GM12801 (cell line): ENCODE results near the gene CNOT1.

Experiments used
- TF ChIP-seq, protein P1 (sequence below): IDR thresholded peaks from one replicate; pipeline ENCODE4 v1.5.1; 2011; ENCODE audit warnings: control low read depth; ENCODE audit not compliant: insufficient read length; ENCODE audit errors: extremely low read depth

Gene CNOT1

DNA sequence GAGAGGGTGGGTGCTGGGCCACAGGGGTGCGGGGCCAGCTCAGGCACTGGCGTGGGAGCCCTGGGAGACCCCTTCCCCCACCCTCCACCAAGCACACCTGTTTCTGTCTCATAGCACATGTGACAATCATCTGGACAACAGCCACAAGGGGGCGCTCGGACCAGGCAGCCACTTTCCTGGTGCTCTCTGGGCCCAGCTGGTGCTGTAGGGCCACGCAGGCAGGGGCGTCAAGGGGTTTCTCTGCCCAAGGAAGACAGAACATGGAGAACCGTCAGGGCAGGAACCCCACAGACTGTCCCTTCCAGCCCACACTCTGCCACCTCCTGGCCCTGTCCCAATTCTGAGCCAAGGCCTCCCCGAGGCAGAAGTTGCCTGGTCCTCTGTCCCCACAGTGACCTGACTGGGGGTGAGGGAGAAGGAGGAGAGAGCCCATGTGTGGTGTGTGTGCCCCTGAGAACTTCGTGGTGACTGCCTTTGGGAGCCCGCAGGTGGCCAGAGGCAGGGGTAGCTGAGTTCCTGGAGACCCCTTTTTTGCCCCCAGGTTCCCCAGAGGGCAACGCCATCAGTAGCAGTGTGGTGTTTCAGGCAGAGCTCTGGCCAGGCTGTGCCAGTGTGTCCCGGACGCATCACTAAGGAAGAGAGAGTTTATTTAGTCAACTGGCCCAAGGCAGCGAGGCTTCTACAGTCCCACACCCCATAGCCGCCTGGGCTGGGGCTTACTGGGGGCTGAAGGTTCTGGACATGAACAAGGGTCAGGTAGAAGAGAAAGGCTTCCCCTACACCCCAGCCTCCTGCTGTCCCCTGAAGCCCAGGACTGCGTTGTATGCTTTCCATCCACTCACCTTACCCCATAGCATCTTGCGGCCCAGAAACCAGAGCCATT, 117.5 kb downstream of the CNOT1 start:
- TF ChIP-seq, protein P1, sequence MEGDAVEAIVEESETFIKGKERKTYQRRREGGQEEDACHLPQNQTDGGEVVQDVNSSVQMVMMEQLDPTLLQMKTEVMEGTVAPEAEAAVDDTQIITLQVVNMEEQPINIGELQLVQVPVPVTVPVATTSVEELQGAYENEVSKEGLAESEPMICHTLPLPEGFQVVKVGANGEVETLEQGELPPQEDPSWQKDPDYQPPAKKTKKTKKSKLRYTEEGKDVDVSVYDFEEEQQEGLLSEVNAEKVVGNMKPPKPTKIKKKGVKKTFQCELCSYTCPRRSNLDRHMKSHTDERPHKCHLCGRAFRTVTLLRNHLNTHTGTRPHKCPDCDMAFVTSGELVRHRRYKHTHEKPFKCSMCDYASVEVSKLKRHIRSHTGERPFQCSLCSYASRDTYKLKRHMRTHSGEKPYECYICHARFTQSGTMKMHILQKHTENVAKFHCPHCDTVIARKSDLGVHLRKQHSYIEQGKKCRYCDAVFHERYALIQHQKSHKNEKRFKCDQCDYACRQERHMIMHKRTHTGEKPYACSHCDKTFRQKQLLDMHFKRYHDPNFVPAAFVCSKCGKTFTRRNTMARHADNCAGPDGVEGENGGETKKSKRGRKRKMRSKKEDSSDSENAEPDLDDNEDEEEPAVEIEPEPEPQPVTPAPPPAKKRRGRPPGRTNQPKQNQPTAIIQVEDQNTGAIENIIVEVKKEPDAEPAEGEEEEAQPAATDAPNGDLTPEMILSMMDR: no peak

DNA sequence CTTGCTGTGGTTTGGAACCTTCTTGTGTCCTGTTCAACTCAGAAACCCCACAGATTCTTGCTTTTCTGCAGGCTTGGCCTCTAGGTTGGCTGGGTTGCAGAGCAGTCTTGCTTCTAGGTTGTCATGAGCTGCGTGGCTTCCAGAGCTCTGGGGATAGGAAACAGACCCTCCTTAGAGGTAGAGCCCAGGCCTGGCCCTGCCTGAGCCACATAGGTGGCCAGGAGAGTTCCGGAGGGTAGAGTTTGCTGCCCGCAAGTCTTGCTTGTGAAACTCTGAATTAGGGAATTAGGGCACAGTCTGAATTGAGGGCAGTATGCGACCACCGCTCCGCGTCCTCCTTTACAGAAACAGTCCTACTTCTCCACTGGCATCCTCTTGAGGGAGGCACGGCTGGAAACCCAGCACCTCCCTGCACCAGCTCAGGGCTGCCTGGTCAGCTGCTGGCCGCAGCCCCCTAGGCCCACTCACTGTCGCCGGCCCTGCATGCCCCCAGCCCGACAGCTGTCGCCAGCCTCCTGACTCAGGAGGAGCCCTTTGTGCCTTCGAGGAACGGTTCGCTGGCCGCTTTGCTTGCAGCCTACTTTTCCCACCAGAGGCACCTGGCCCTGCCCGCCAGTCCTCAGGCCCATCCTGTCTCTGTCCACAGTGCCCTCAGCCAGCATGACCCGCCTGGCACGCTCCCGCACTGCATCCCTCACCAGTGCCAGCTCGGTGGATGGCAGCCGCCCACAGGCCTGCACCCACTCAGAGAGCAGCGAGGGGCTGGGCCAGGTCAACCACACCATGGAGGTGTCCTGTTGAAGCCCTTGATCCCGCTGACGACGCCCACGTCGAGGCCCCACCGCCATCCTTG, 118.6 kb downstream of the CNOT1 start:
- TF ChIP-seq, protein P1: no peak

DNA sequence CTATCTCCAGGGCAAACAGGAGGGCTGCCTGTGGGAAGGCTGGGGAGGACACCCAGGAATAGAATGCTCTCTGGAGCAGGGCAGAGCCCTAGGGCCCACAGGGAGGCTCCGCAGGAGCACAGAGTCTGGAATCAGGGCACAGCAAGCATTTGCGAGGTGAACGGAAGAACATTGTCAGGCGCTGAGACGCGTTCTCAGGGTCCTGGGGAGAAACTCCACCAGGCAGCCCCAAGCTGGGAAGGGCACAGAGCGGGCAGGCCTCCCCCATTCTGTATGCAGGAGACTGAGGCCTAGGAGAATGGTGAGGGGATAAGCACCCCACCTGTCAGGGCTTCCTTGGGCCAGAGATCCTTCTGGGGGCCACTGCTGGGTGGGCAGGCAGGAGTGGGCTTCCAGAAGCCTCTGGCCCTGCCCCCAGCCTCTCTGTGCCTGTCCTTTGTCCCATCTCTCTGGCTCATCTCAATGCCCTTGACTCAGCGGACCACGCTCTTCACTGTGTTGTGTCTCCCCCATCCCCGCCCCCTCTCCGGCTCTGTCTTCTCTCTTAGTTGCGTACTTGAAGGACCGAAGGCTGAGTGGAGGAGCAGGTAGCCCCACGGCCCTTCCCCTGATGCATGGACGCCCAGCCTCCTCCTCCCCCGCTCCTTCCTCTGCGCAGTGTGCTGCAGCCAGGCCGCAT, 119.4 kb downstream of the CNOT1 start:
- TF ChIP-seq, protein P1: no peak

DNA sequence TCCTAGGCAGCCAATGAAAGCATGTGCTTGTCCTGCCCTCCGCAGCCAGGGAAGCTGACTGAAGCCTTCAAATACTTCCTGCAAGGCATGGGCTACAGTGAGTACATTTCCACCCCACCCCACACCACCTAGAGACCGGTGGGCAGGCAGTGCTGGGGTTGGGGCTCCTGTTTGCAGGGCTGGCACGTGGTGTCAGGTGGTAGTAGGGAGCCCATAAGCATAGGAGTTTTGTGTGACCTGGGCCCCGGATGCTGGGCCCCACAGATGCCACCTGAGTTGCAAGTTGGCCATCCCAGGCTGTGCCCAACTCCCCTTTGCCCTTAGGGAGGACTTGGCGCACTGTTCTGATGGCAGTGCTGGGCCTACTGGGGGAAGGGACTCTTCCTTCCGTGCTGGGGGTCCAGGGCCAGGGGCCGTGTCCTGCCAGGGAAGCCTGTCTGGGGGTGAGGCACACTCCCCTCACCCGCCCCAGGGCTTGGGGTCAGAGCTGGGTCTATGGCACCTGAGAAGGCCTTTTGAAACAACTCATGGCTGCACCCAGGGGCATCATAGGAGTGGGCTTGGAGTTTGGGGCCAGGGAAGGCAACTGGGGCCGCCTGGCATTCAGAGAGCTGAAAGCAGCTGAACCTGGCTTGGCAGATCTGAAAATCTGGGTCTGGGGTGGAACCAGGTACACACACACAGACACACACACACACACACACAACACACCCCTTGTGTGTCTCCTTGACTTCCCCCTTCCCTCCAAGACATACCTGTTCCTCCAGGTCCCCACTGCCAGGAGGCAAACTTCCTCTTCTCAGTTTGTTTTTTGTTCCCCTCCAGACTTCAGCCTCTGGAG, 120.2 kb downstream of the CNOT1 start:
- TF ChIP-seq, protein P1: no peak

DNA sequence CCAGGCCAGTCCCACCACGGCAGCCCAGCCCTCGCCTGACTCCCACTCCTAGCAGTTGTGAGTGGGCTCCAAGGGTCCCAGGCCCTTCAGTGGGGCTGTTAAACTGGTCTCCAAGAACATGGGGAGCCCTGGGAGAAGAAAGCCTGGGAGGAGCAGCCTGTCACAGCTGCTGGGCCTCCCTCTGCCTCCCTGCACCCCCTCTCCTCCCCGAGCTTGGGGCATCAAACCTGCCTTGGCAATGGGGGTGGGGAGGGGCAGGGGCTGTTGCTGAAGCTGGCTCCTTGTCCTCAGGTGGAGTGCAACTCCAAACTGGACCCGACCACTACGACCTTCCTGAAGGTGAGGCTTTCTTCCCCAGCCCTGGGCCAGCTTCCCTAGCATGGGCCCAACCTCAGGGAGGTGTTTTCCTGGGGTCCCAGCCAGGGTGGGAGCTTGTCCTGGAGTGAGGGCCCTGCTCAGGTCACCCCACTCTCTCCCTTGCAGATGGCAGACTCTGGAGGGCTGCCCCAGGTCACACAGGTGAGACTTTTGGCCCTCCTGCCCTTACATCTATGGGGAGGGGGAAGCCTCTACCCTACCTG, 120.9 kb downstream of the CNOT1 start:
- TF ChIP-seq, protein P1: no peak

DNA sequence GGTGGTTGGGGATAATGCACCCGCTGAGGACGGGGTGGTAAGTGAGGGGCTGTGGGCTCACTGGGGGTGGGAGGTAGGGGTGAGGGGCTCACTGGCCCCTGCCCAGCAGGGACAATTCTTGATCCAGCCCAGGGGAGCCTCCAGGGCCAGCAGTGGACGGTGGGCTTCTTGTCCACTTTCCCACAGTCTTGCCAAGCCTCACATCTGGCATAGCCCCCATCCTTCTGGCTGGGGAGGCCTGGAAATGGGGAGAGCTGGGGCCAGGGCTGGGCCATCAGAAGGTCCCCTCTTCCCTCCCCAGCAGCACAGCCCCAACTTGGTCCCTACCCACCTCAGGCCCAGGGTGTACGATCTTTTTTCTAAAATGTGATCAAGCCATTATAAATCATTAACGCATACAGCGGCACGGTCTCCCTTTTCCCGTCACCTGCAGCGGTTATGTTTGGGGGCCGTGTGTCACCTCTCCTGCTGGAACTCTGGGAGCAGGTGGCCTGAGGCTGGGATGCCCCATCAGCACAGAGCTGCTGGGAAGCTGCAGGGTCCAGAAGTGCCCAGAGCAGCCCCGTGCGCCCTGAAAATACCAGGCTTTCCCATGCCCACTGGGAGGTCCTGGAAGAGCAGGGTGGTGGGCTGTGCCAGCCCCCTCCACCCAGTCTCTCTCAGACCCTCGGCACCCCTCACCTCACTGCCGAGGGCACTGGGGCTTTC, 121.5 kb downstream of the CNOT1 start:
- TF ChIP-seq, protein P1: no peak
